ENCODE data around the gene RGS6.
"Not testable (repeated sequence)": the region's sequence is repeated elsewhere in the genome, so short reads cannot be mapped to it uniquely, and the experiment has no call there.

Gene RGS6

GRCh38 chr14:71932229-71932981 is at the start of gene RGS6:
TSS of gene RGS6 (plus strand) at chr14:71932429.
- DNase-seq: peak in 2 of 3 donors; percentile 4 to 33

- no peak for DNase-seq
These were observed 49.1 kb upstream of the RGS6 start for GRCh38 chr14:71883094-71883493.

- no peak for DNase-seq
These were observed 46.9 kb upstream of the RGS6 start for GRCh38 chr14:71885301-71885700.

GRCh38 chr14:71887802-71888201 is 44.4 kb upstream of the RGS6 start:
- DNase-seq: not testable (repeated sequence)

GRCh38 chr14:71890541-71890940 is 41.7 kb upstream of the RGS6 start:
- DNase-seq: peak in 1 of 3 donors; percentile 1

- no peak for DNase-seq
These were observed 41.0 kb upstream of the RGS6 start for GRCh38 chr14:71891185-71891584.

- DNase-seq: no peak
These were observed 40.3 kb upstream of the RGS6 start for GRCh38 chr14:71891970-71892369.

GRCh38 chr14:71905031-71905430 is 27.2 kb upstream of the RGS6 start:
- no peak for DNase-seq

GRCh38 chr14:71905860-71906259 is 26.4 kb upstream of the RGS6 start:
- DNase-seq: no peak

- no peak for DNase-seq
These were observed 24.3 kb upstream of the RGS6 start for GRCh38 chr14:71907793-71908515.

- DNase-seq: no peak
These were observed 20.6 kb upstream of the RGS6 start for GRCh38 chr14:71911669-71912068.

- no peak for DNase-seq
These were observed 18.9 kb upstream of the RGS6 start for GRCh38 chr14:71913342-71913741.

- DNase-seq: peak; percentile 9 to 25 (median 22)
These were observed 13.3 kb upstream of the RGS6 start for GRCh38 chr14:71918955-71919354.

GRCh38 chr14:71923513-71923912 is 8.7 kb upstream of the RGS6 start:
- no peak for DNase-seq

- DNase-seq: peak in 2 of 3 donors; percentile 31 to 33
These were observed 569 bp upstream of the RGS6 start for GRCh38 chr14:71931492-71932228.

- no peak for DNase-seq
These were observed 865 bp downstream of the RGS6 start for GRCh38 chr14:71933001-71933587.

- DNase-seq: not testable (repeated sequence)
These were observed 6.0 kb downstream of the RGS6 start for GRCh38 chr14:71938273-71938672.

GRCh38 chr14:71939344-71939743 is 7.1 kb downstream of the RGS6 start:
- DNase-seq: peak in 1 of 3 donors; percentile 8

- peak in 1 of 3 donors; percentile 0 for DNase-seq
These were observed 8.3 kb downstream of the RGS6 start for GRCh38 chr14:71940500-71940899.

GRCh38 chr14:71941616-71942015 is 9.4 kb downstream of the RGS6 start:
- not testable (repeated sequence) for DNase-seq

- peak; percentile 28 to 72 (median 66) for DNase-seq
These were observed 10.9 kb downstream of the RGS6 start for GRCh38 chr14:71942904-71943694.

- no peak for DNase-seq
These were observed 11.4 kb downstream of the RGS6 start for GRCh38 chr14:71943695-71944018.
